Lung (tissue), 12 donors: ENCODE results near the gene AADACL4. TPM values are rescaled to one million over a fixed set of nuclear protein-coding genes. Genes with fewer than 3 reads are reported as not detected.

Experiments
- ATAC-seq: fragments of 200-7000 bp; cut with Tn5 transposase; one replicate; pipeline ENCODE4 v1.9.1; 2020; ENCODE audit warnings: moderate number of reproducible peaks; ENCODE audit not compliant: insufficient read depth, low FRiP score
- DNase-seq, 3 donors: peaks; one replicate each; pipeline ENCODE4 v3.0.0-alpha.2; 2013 to 2017
- H3K27ac ChIP-seq, 2 donors: one replicate each; pipeline ENCODE4 v1.5.1; 2013; ENCODE audit warnings: mild to moderate bottlenecking in 2 of 2, moderate library complexity in 2 of 2, control low read depth in 1 of 2, inconsistent platforms in 1 of 2, low read depth in 1 of 2, low read length in 1 of 2
- H3K27me3 ChIP-seq, 3 donors: one replicate each; pipeline ENCODE4 v1.5.1; 2013; ENCODE audit warnings: low read length in 2 of 3; ENCODE audit not compliant: control insufficient read depth in 3 of 3, insufficient read depth in 3 of 3
- H3K36me3 ChIP-seq, 4 donors: one replicate each; pipeline ENCODE4 v1.5.1; 2013; ENCODE audit warnings: low read length in 4 of 4, mild to moderate bottlenecking in 1 of 4, moderate library complexity in 1 of 4; ENCODE audit not compliant: control insufficient read depth in 4 of 4, insufficient read depth in 4 of 4
- H3K4me1 ChIP-seq, 5 donors: one replicate each; pipeline ENCODE4 v1.5.1; 2013; ENCODE audit warnings: low read length in 5 of 5, mild to moderate bottlenecking in 2 of 5, moderate library complexity in 1 of 5; ENCODE audit not compliant: control insufficient read depth in 5 of 5, insufficient read depth in 5 of 5
- H3K4me3 ChIP-seq: one replicate; pipeline ENCODE4 v1.5.1; 2013; ENCODE audit warnings: mild to moderate bottlenecking, control low read depth, moderate library complexity
- H3K9ac ChIP-seq, 2 donors: one replicate each; pipeline ENCODE4 v1.5.1; 2013; ENCODE audit warnings: low read length in 2 of 2, control low read depth in 1 of 2; ENCODE audit not compliant: insufficient read depth in 1 of 2
- H3K9me3 ChIP-seq, 4 donors: one replicate each; pipeline ENCODE4 v1.5.1; 2013; ENCODE audit warnings: low read length in 3 of 4, mild to moderate bottlenecking in 1 of 4, moderate library complexity in 1 of 4; ENCODE audit not compliant: control insufficient read depth in 4 of 4, insufficient read depth in 3 of 4
- CTCF ChIP-seq: IDR thresholded peaks from 2 replicates; pipeline ENCODE4 v1.5.1; 2012; ENCODE audit warnings: mild to moderate bottlenecking; ENCODE audit errors: control extremely low read depth, extremely low read depth
- WGBS, 2 donors: extraction: QIAGEN DNeasy Blood & Tissue Kit; methylation state at CpG; one replicate each; pipeline ENCODE4 v1.1.7; 2013; 5-methylcytosine and 5-hydroxymethylcytosine counted together
- polyA plus RNA-seq, 2 donors: library from polyadenylated mRNA; stranded (reverse); fragments of 200-250 nt; gene quantifications; one replicate each; pipeline ENCODE4 v1.2.1, GENCODE V29; 2013
- total RNA-seq, 2 donors: library from RNA; depleted of rRNA in 1 of 2; stranded (reverse); fragments of >200 nt in 1 of 2; gene quantifications; one replicate each; pipeline ENCODE4 v1.2.1, GENCODE V29; 2014 to 2021
- donor health status: control.
- donor health status: control.
- donor health status: Bipolar disorder and iron deficiency.
- donor health status: healthy.
- donor health status: DM: yes; HTN: yes; CAD: no.

The AADACL4 gene
- total and polyA plus RNA-seq, 4 donors, result not detected

GRCh38 chr1:12600880-12601633 is 42.8 kb upstream of the AADACL4 start:
- Histone ChIP-seq H3K4me3 (no peak overlapping the region), H3K9ac (no peak overlapping the region), H3K27me3 (no peaks in the 10 kb centered on the region), H3K9me3 (no peaks in the 10 kb centered on the region), H3K36me3 (no peaks in the 10 kb centered on the region), H3K4me1 (peaks cover 0 to 46% (median 24%) of the 10 kb centered on the region in 5 donors), H3K27ac (peak overlapping the region in 1 of 2 donors; percentile 66)
- TF ChIP-seq CTCF, result peak; percentile 6
- DNase-seq (peak in 1 of 3 donors; percentile 51), ATAC-seq (no peak)
- WGBS, 2 donors, result 67% methylated on average over 9 of the region's 9 CpGs

DNA sequence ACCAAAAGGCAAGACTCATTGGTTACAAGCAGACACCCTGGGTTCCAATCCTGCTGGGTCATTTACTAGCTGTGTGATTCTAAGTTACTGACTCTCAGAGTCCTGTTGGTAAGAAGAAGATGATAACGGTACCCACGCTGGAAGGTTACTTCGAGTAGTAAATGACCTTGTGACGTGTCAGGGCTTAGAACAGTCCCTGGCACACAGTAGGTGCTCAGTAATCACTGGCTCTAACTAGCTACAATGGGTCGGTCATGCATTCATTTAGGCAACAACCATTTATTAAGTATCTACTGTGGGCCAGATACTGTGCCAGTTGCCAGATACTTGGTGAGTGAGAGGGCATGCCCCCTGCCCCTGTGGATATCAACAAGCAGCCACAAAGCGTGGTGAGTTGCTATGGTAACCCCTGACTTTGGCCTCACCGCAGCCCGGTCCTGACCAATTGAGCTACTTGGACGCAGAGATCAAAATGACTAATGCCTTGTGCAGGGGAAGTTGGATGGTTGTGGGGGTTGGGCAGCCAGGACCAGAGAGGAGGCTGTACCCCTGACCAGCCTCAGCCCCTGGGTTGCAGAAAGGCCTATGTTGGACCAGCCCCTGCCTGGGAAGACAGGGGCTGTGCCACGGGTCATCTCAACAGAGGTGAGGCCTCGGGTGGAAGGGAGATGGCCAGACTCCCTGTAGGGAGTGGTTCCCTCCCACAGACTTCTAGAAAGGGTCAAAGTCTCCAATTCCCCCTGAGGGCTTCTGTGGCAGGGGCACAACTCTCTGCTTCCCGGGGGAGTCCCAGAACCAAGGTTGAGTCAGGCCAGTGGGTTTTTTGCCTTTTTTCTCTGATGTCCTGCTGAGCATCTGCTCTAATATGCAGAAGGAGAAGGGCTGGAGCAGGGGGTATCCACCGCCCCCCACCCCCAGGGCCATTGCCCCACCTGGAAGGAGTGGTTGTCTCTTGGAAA is 41.9 kb upstream of the AADACL4 start:
- H3K4me3 ChIP-seq, result no peak overlapping the region
- 74 to 78% methylated on average over 13 of the region's 13 CpGs for WGBS, 2 donors
- H3K9ac ChIP-seq, result no peak overlapping the region
- no peaks in the 10 kb centered on the region for H3K27me3 ChIP-seq
- no peaks in the 10 kb centered on the region for H3K36me3 ChIP-seq
- ATAC-seq, result no peak
- H3K4me1 ChIP-seq, result peaks cover 0 to 37% (median 17%) of the 10 kb centered on the region in 5 donors
- TF ChIP-seq CTCF, result no peak
- peak overlapping the region in 1 of 2 donors; percentile 61 for H3K27ac ChIP-seq
- no peak for DNase-seq
- H3K9me3 ChIP-seq, result no peaks in the 10 kb centered on the region

DNA sequence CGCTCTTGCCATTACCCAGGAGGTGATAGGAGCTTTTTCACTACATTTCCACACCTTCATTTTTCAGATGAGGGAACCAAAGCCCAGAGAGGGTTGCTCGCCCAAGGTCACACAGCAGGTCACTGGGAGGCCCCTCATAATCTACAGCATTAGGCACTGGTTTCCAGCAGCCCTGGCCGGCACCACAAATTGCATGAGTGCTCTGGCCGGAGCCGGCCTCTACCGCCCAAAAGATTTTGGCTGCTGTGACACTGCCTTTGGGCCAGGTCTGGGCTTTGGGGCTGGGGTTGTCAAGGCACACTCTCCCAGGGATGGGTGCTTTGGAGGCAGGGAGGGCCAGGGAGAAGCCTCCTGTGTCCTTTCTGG is 41.2 kb upstream of the AADACL4 start:
- Histone ChIP-seq H3K4me1 (peaks cover 0 to 35% (median 17%) of the 10 kb centered on the region in 5 donors), H3K9ac (no peak overlapping the region), H3K27ac (peak overlapping the region in 1 of 2 donors; percentile 61), H3K27me3 (no peaks in the 10 kb centered on the region), H3K36me3 (no peaks in the 10 kb centered on the region), H3K4me3 (no peak overlapping the region), H3K9me3 (no peaks in the 10 kb centered on the region)
- no peak for TF ChIP-seq CTCF
- ATAC-seq, result no peak
- 91 to 95% methylated on average over 6 of the region's 6 CpGs for WGBS, 2 donors
- DNase-seq, result no peak
